Skin epidermis (tissue), 12 donors: ENCODE results near the gene CRMP1.

ENCODE experiments used
- H3K27ac ChIP-seq, 21 experiments: fragments of 200-600 bp; sonication (generic) in 11 of 21; one replicate each; pipeline ENCODE4 v1.5.0; 2020; ENCODE audit warnings: mild to moderate bottlenecking in 3 of 21, inconsistent platforms in 2 of 21, moderate library complexity in 2 of 21
- H3K4me3 ChIP-seq, 7 experiments: fragments of 200-600 bp; sonication (generic) in 2 of 7; one replicate each; pipeline ENCODE4 v1.5.0; 2020; ENCODE audit warnings: inconsistent platforms in 2 of 7, mild to moderate bottlenecking in 2 of 7, moderate library complexity in 1 of 7

The CRMP1 gene

GRCh38 chr4:5921101-5921980, 28.5 kb upstream of the CRMP1 start:
- H3K27ac ChIP-seq = no peak overlapping the region
- no peak overlapping the region for H3K4me3 ChIP-seq

GRCh38 chr4:5919571-5919970, 26.7 kb upstream of the CRMP1 start:
- H3K27ac ChIP-seq = no peak overlapping the region
- no peak overlapping the region for H3K4me3 ChIP-seq

- Histone ChIP-seq H3K27ac (no peak overlapping the region), H3K4me3 (no peak overlapping the region)
Measured at GRCh38 chr4:5919044-5919443, 26.2 kb upstream of the CRMP1 start.

GRCh38 chr4:5918331-5918985, 25.6 kb upstream of the CRMP1 start:
- H3K27ac ChIP-seq = no peak overlapping the region
- no peak overlapping the region for H3K4me3 ChIP-seq

- Histone ChIP-seq H3K27ac (no peak overlapping the region), H3K4me3 (no peak overlapping the region)
Measured at GRCh38 chr4:5917672-5918071, 24.8 kb upstream of the CRMP1 start.

GRCh38 chr4:5916229-5916628, 23.3 kb upstream of the CRMP1 start:
- no peak overlapping the region for H3K27ac ChIP-seq

GRCh38 chr4:5913454-5913853, 20.6 kb upstream of the CRMP1 start:
- Histone ChIP-seq H3K27ac (no peak overlapping the region), H3K4me3 (no peak overlapping the region)

More at GRCh38 chr4:5916229-5916628, 23.3 kb upstream of the CRMP1 start:
- no peak overlapping the region for H3K4me3 ChIP-seq

- Histone ChIP-seq H3K4me3 (no peak overlapping the region), H3K27ac (no peak overlapping the region)
Measured at GRCh38 chr4:5912614-5913019, 19.7 kb upstream of the CRMP1 start.

- Histone ChIP-seq H3K4me3 (no peak overlapping the region), H3K27ac (no peak overlapping the region)
Measured at GRCh38 chr4:5908876-5909427, 16.1 kb upstream of the CRMP1 start.

GRCh38 chr4:5906191-5906590, 13.3 kb upstream of the CRMP1 start:
- H3K27ac ChIP-seq = no peak overlapping the region
- H3K4me3 ChIP-seq = no peak overlapping the region

GRCh38 chr4:5905714-5906113, 12.8 kb upstream of the CRMP1 start:
- Histone ChIP-seq H3K27ac (no peak overlapping the region), H3K4me3 (no peak overlapping the region)

GRCh38 chr4:5900844-5901243, 8.0 kb upstream of the CRMP1 start:
- no peak overlapping the region for H3K4me3 ChIP-seq
- no peak overlapping the region for H3K27ac ChIP-seq

- Histone ChIP-seq H3K4me3 (no peak overlapping the region), H3K27ac (no peak overlapping the region)
Measured at GRCh38 chr4:5899881-5900280, 7.0 kb upstream of the CRMP1 start.

GRCh38 chr4:5899396-5899795, 6.5 kb upstream of the CRMP1 start:
- no peak overlapping the region for H3K27ac ChIP-seq
- no peak overlapping the region for H3K4me3 ChIP-seq

- H3K4me3 ChIP-seq = no peak overlapping the region
- H3K27ac ChIP-seq = no peak overlapping the region
Measured at GRCh38 chr4:5897674-5898073, 4.8 kb upstream of the CRMP1 start.

- H3K27ac ChIP-seq = no peak overlapping the region
- no peak overlapping the region for H3K4me3 ChIP-seq
Measured at GRCh38 chr4:5895287-5895686, 2.4 kb upstream of the CRMP1 start.

- Histone ChIP-seq H3K27ac (no peak overlapping the region), H3K4me3 (no peak overlapping the region)
Measured at GRCh38 chr4:5894266-5894665, 1.4 kb upstream of the CRMP1 start.

- no peak overlapping the region for H3K27ac ChIP-seq
- H3K4me3 ChIP-seq = no peak overlapping the region
Measured at GRCh38 chr4:5893591-5893990, 705 bp upstream of the CRMP1 start.

- peak overlapping the region in 1 of 7 experiments; percentile 7 for H3K4me3 ChIP-seq
Measured at GRCh38 chr4:5892323-5893003, 423 bp downstream of the CRMP1 start.

GRCh38 chr4:5891563-5892322, 1.1 kb downstream of the CRMP1 start:
- Histone ChIP-seq H3K27ac (no peak overlapping the region), H3K4me3 (no peak overlapping the region)

More at GRCh38 chr4:5892323-5893003, 423 bp downstream of the CRMP1 start:
- no peak overlapping the region for H3K27ac ChIP-seq
